A204.1 (cell line): ENCODE measurements around the gene ARHGAP42.
"Not testable (repeated sequence)": the region's sequence is repeated elsewhere in the genome, so short reads cannot be mapped to it uniquely, and the experiment has no call there.

Source experiments
- FAIRE-seq: peaks from 2 replicates; lab custom pipeline; 2012; peaks lifted over from hg19 to GRCh38; lab: Jason Lieb, UNC

ARHGAP42 gene

GRCh38 chr11:100970283-100971164 is 283.4 kb downstream of the ARHGAP42 start:
- no peak for FAIRE-seq

- no peak for FAIRE-seq
These were observed 285.0 kb downstream of the ARHGAP42 start for GRCh38 chr11:100972046-100972445.

- no peak for FAIRE-seq
These were observed 291.4 kb downstream of the ARHGAP42 start for GRCh38 chr11:100978442-100978841.

GRCh38 chr11:100978939-100979338 is 291.9 kb downstream of the ARHGAP42 start:
- FAIRE-seq: no peak

- no peak for FAIRE-seq
These were observed 293.1 kb downstream of the ARHGAP42 start for GRCh38 chr11:100980156-100980555.

- FAIRE-seq: no peak
These were observed 294.2 kb downstream of the ARHGAP42 start for GRCh38 chr11:100981196-100981824.

GRCh38 chr11:100984668-100985067 is 297.6 kb downstream of the ARHGAP42 start:
- FAIRE-seq: no peak

GRCh38 chr11:100990931-100991330 is 303.8 kb downstream of the ARHGAP42 start:
- FAIRE-seq: no peak

- no peak for FAIRE-seq
These were observed 304.5 kb downstream of the ARHGAP42 start for GRCh38 chr11:100991541-100991940.

GRCh38 chr11:100994966-100995365 is 307.9 kb downstream of the ARHGAP42 start:
- FAIRE-seq: no peak

GRCh38 chr11:100999756-101000155 is 312.7 kb downstream of the ARHGAP42 start:
- FAIRE-seq: no peak

GRCh38 chr11:101003468-101003867 is 316.4 kb downstream of the ARHGAP42 start:
- FAIRE-seq: no peak

- no peak for FAIRE-seq
These were observed 322.0 kb downstream of the ARHGAP42 start for GRCh38 chr11:101008961-101009689.

GRCh38 chr11:101009690-101010055 is 322.6 kb downstream of the ARHGAP42 start:
- no peak for FAIRE-seq

GRCh38 chr11:101010899-101011298 is 323.8 kb downstream of the ARHGAP42 start:
- no peak for FAIRE-seq

GRCh38 chr11:101011881-101012280 is 324.8 kb downstream of the ARHGAP42 start:
- FAIRE-seq: no peak

- FAIRE-seq: not testable (repeated sequence)
These were observed 326.6 kb downstream of the ARHGAP42 start for GRCh38 chr11:101013702-101014101.

- no peak for FAIRE-seq
These were observed 327.7 kb downstream of the ARHGAP42 start for GRCh38 chr11:101014600-101015285.

- FAIRE-seq: no peak
These were observed 332.8 kb downstream of the ARHGAP42 start for GRCh38 chr11:101019870-101020269.

- no peak for FAIRE-seq
These were observed 335.2 kb downstream of the ARHGAP42 start for GRCh38 chr11:101022256-101022655.

GRCh38 chr11:101028644-101029043 is 341.6 kb downstream of the ARHGAP42 start:
- no peak for FAIRE-seq

- FAIRE-seq: no peak
These were observed 342.9 kb downstream of the ARHGAP42 start for GRCh38 chr11:101030015-101030414.
